Activated CD4-positive, CD25-positive, alpha-beta regulatory T cell treated with anti-CD3 and anti-CD28 coated beads, Interleukin-2, amount 50 U/mL, for 16 hours (primary cell): ENCODE results near the gene ATF6.
A peak's percentile ranks its signal among the peaks of the same experiment; 100 is the strongest.
"Not testable (repeated sequence)": the region's sequence is repeated elsewhere in the genome, so short reads cannot be mapped to it uniquely, and the experiment has no call there.

Experiments used
- DNase-seq: peaks from one replicate; pipeline ENCODE4 v3.0.0-alpha.2; 2020; ENCODE audit warnings: low read depth, low spot score

ATF6 gene, protein sequence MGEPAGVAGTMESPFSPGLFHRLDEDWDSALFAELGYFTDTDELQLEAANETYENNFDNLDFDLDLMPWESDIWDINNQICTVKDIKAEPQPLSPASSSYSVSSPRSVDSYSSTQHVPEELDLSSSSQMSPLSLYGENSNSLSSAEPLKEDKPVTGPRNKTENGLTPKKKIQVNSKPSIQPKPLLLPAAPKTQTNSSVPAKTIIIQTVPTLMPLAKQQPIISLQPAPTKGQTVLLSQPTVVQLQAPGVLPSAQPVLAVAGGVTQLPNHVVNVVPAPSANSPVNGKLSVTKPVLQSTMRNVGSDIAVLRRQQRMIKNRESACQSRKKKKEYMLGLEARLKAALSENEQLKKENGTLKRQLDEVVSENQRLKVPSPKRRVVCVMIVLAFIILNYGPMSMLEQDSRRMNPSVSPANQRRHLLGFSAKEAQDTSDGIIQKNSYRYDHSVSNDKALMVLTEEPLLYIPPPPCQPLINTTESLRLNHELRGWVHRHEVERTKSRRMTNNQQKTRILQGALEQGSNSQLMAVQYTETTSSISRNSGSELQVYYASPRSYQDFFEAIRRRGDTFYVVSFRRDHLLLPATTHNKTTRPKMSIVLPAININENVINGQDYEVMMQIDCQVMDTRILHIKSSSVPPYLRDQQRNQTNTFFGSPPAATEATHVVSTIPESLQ

DNA sequence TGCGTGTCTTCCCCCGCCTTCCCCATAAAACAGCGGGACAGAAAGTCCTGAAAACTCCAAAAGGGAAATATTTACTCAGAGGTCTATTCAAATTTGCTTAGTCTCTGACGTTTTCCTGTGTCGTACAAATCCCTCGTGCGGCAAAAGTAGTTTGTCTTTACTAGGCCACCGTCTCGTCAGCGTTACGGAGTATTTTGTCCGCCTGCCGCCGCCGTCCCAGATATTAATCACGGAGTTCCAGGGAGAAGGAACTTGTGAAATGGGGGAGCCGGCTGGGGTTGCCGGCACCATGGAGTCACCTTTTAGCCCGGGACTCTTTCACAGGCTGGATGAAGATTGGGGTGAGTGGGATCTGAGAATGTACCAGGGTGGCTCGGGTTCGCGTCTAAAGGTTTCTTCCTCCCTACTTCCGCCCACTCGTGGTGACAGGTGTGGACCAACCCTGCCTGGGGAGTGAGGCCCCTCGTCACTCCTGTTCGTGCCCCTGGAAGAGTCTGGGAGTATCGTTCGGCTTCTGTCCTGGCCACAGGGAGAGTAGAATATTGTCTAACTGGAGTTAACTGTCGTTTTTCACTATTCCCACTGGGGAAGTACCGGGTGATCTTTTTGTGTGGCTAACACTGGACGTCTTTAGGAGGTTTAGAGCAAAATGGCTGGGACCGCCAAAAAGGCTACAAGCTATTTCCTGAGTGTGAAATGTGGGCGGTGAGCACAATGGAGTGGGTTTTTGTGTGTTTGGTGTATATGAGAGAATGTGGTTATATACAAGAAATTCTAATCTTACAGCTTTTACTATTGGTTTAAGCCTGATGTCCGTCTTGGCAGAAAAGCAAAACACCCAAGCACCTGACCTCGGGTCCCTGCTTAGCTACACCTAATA is at the start of gene ATF6:
Gene ATF6, plus strand, starts transcription at position 219 of the 880 bp plus-strand sequence. Its CDS starts 41 bp downstream, at position 260.
- DNase-seq = peak; percentile 55

DNA sequence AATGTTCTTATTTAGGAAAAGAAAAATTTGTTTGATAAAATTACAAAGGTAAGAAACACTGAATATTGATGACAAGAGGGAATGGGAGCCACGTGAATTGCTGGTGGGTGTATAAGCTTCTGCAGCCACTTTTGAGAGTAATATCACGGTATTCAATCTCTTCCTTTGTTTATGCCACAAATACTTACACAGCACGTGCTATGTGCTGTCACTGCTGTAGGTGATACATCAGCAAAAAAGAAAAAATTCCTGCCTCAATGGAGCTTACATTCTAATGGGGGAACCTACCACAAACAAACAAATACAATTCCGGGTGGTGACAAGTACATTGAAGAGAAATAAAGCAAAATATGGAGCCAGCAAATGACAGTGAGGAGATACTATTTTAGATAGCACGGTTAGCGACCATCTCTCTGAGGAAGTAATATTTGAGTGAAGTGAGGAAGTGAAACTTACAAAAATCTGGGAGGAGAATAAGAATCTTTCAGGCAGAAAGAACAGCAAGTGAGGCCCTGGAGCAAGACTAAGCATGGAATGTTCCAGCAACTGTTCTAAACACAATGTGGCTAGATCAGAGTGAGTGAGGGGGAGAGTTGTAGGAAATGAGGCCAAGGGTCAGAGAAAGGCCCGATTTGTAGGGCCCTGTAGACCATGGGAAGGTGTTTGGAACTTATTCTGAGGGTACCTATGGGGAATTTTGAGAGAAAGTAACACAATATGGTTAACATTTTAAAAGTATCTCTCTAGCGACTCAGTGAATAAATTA is 47.4 kb upstream of the ATF6 start:
- no peak for DNase-seq

DNA sequence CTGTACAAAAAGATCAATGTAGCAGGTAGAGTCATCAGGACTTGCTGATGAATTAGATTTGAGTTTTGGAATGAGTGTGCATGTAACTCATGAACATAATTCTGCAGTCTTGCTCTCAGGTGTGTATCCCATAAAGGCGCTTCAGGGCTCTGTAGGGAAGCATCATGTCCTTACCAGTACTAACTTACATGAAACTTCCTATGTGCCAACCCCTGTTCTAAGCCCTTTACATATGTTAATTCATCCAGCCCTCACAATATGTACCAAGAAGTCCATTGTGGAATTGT is 46.9 kb upstream of the ATF6 start:
- no peak for DNase-seq

DNA sequence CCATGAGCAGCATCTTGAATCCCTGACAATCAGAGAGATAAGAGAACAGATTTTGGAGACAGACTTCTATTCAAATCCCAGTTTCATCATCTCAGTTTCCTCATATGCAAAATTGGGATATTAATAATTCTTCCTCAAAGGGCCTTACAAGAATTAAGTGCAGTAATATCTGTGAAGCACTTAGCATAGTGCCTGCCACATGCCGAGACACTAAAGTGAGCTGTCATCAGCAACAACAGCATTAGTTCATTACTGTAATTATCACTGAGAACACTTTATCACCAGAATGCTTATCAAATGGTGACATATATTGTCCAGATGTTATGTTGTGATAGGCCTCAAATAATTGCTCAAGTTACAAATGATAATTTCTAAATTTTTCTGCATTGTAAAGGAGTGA is 45.7 kb upstream of the ATF6 start:
- DNase-seq = no peak

DNA sequence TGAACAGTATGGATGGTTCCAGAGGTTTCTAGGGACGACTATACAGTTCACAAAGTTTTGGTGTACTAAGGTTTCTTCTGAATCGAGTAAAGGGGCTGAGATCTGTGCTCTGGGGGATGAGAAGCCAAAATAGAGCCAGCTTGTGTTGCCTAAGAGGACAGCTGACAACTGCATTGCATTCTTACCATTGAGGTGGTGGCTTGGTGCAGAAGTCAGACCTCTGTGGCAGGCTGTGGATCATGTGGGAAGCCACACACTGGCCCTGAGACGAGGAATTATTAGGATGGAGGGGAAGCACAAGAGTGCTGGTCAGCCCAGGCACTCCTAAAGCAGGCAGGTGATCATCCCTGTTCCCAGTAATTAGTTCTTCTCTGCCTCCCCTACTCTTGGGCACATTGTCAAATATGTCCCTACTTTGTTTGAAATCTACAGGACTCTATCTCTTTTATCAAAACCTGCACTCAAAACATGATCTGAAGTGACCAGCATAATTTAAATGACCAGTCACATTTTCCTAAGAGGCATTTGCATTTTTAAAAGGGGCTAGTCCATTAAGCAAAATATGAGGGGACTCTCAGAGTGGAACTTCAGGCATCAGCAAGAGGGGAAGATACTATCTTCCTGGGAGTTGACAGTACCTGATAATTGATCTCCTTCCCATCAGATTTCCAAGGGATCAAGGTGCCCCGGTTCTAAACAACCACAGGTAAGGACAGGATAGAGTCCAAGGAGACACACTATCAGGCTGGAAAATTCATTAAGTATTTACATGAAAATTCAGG is 45.0 kb upstream of the ATF6 start, which contains the start of gene FCRLB:
Gene FCRLB, plus strand, starts transcription at position 589 of the 782 bp plus-strand sequence. CDS start 1,129 bp downstream, outside the sequence.
- no peak for DNase-seq

DNA sequence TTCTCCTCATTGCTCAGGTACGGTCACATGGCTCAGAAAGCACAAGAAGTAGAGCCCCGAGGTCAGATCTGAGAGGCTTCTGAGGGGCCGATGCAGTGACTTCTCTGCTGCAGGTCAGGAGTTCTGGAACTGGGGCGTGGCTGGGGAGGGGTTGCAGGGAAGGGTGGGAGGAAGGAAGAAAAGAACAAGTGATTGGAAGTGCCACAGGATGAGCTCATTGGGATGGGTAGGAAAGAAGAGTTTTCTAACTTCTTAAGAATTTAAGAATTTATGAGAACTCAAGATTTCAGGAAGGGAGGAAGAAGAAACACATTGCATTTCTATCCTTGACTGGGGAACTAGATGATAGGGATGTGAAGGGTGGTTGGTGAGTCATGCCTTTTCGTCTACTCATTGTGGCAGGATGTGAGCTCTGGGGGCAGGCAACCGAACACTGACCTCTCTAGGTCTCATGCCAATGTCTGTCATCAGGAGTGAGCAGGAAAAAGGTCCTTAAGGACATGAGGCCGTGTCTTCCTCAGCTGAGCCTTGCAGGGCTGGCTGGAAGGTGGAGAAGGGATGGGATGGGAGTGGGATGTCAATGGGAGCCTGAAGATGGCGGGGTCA is 44.3 kb upstream of the ATF6 start:
- no peak for DNase-seq

DNA sequence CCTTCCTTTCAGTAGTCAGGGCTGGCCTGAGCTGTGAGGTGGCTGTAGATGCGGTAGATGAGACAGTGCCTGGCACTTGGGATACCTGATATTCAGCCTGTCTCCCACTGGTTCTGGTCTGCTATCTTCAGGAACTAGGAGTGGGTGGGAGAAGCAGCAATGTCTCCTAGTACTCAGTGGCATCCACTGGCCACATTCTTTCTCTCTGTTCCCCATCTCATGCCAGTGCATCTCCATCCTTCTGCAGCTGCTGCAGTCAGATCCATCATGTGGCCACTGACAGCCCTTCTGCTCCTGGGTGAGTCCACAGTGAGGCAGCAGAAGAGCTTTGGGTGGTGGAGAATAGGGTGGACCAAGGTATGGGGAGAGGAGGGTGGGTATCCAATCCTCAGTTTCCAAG is 43.7 kb upstream of the ATF6 start:
- no peak for DNase-seq

DNA sequence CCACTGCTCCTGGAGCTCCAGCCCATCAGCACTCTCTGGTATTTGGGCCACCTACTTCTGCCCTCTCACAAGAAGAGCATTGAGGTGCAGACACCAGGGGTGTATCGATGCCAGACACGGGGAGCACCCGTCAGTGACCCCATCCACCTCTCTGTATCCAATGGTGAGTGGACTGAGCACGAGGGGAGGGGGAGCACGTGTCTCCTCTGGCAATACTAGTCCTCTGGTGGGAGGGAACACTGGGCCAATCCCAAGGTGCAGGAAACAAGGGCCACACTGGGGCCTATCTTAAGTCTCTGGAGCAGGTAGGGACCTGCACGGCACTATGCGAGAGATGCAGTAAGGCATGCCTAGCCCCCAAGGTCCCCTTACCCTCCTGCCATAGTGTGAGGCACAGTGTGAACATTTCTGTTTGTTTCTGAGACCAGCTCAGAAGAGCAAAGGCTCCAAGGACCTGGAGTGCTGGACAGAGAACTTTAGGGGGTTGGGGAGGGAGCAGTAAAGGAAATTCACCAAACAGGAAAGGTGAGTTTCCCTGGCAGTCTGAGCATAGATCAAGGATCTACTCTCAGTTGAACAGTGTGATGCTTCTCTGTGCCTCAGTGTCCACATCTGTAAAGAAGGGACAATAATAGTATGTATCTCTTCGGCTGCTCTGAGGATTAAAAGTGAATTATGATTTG is 42.5 kb upstream of the ATF6 start:
- DNase-seq = no peak

DNA sequence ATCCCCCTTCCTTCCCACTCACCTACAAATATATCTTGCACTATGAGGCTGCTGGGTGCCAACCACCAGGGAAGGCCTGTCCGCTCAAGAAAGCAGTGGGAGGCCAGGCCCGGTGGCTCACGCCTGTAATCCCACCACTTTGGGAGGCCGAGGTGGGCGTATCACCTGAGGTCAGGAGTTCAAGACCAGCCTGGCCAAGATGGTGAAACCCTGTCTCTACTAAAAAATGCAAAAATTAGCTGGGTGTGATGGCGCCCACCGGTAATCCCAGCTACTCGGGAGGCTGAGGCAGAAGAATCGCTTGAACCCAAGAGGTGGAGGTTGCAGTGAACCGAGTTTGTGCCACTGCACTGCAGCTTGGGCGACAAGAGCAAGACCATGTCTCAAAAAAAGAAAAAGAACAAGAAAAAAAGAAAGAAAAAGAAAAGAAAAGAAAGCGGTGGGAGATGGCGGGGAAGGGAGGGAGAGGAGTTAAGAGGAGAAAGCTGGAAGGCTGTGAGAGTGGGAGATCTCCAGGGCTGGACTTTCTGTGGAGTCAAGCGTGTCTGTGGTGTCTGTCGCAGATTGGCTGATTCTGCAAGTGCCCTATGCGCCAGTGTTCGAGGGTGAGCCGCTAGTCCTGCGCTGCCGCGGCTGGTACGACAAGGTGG is 40.7 kb upstream of the ATF6 start:
- not testable (repeated sequence) for DNase-seq

DNA sequence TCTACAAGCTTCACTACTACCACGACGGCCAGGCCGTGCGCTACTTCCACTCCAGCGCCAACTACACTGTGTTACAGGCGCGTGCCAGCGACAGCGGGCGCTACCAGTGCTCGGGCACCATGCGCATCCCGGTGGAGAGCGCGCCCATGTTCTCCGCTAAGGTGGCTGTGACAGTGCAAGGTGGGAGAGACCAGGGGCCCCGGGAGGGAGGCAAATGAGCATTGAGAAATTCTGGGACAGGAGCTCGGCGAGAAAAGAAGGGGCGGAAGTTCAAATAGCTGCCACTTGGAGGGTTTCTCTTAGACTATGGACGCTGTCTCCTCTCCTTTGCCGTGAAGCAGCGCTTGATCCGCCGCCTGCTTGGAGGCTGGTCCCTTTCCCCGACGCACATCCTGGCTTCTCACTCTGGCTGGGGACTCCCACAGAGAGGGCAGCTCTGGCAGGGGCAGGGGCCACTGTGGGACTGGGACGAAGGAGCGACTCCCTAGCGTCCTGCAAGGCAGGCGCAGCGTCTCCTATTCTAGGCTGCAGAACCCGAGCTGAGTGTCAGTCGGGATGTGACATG is 40.1 kb upstream of the ATF6 start:
- no peak for DNase-seq

DNA sequence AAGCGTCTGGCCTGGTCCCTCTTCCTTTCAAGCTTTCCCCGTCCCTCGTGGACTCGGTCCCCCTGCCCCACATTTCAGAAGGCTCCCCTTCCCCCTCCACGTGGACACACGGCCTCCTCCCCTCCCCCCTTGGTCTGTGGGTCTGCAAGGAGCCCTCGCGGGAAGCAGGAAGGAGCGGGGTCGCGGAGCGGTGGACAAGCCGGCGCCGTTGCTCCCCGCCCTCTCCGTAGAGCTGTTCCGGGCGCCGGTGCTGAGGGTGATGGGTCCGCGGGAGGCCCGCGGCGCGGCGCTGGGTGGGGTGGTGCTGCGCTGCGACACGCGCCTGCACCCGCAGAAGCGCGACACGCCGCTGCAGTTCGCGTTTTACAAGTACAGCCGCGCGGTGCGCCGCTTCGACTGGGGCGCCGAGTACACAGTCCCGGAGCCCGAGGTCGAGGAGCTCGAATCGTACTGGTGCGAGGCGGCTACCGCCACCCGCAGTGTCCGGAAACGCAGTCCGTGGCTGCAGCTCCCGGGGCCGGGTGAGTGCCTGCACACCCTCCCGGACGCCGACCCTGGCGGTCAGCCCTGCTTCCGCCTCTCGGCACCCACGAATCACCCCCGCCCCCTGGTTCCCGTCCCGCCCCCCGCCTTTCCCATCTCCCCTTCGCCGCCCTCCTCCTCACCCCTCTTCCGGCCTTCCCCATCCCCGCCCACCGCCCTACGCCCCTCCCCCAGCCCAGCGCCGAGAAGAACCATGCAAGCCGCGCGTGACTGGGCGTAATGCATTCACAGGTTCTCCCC is 39.5 kb upstream of the ATF6 start:
- DNase-seq = no peak

DNA sequence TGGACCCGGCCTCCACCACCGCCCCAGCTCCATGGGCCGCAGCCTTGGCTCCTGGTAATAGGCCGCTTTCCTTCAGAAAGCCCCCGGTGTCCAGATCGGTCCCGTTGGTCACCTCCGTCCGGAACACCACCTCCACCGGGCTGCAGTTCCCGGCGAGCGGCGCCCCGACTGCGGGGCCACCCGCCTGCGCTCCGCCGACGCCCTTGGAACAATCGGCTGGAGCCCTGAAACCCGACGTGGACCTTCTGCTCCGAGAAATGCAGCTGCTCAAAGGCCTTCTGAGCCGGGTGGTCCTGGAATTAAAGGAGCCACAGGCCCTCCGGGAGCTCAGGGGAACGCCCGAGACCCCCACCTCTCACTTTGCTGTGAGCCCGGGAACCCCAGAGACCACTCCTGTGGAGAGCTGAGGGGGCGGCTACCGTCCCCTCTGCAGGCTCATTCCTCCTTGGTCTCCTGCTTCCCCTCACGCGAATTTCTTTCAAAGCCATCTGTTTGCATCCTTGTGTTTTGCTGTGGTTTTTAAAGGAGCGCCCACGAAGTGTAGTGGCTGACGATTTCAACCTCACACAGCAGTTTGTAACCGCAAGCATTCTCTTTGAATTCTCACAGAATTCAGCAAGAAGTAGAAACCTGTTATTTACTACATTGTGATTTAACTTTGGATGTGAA is 38.7 kb upstream of the ATF6 start:
- no peak for DNase-seq

DNA sequence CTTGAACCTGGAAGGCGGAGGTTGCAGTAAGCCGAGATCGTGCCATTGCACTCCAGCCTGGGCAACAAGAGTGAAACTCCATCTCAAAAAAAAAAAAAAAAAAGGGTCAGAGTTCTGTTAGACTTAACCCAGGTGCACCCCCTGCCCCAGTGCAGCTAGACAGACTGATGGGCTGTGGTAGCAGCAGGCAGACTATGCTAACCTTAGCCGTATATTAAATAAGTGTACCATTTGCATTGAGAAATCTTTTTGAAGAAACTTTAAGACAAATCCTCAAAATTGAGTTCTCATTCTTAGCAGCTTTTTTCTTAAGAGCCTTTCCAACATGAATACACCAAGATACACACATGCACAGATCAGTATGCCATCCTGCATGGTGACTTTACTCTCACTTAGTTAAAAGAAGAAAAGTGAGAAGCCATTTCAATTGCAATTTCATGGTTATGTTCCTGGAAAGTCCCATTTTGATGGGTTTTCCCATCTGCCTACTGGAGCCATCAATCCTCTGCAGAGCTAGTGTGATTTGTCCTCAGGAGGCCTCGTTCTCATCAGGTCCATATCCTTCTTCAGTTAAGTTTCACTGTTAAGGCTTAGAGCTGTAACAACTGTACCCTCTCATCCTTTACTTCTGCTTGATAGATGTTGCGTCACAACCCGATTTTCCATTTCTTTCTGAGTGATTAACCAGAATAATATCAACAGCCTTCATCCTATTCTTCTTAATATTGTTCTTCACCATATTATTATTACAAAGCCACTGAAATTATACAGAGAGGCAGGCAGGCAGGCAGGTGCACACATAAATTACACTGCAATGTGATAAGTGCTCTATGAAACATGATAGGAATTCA is 37.5 kb upstream of the ATF6 start:
- no peak for DNase-seq

DNA sequence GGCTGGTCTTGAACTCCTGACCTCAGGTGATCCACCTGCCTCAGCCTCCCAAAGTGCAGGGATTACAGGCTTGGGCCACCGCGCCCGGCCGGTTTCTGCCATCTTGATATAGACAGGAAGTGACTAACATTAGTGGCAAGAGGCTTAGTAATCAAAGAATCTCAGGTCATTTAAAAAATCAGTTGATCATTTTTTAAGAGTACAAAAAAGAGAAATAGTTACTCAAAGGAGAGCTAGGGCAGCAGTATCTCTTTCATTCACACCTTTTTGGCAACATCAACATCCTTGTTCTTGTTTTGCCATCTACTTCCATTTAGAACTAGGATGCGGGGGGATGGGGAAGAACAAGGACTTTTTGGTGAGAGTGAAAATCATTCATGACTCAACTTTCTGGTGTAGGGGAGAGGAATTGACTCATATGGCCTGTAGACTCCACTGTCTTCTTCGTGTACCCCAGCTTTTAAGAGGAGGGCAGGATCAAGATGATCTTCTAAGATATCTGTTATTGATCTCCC is 36.0 kb upstream of the ATF6 start:
- DNase-seq = no peak

DNA sequence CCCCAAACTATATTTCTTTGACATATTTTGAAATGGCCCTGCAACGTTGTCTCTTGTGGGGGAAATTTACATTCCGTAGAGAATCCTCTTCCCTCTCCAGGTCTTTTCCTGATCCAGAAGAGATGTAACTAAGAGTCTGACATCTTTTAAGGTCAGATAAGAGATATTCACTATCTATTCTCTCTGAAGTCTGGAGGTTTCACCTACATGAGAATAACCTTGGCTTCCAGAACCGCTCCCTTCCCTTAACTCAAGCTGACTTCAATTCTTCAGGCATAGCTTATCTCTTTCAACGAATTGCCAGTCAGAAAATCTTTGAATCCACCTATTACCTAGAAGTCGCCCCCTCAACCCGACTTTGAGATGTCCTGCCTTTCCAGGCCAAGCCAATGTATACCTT is 34.9 kb upstream of the ATF6 start:
- no peak for DNase-seq

DNA sequence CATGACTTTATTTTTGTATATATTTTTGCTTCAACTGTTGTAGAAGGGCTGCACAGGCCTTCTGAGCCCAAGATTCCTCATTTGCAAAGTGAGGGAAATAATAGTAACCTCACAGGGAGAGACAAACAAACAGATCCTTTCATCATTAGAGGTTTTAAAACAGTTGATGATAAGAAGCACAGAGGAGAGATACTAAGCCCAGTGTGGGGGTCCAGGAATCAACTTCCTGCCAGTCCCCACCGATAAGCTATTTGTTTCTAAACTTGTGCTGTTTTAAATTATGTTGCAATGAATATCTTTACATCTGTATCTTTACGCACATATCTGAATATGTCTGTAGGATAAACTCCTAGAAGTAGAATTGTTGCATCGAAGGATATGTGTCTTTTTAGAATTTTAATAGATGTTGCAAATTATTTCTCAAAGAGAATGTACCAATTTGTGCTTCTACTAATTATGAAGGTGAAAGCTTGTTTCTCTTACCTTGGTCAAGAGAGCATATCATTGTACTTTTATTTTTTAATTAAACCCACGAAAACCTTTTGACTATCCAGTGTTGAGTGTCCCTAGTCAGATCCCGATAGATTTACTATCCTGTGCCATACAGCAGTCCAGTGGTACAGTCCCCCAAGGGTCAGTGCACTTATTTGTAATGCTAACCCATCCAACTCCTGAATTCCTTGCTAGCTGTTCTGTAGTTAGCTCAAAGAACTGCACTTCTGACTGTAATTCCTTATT is 34.0 kb upstream of the ATF6 start:
- no peak for DNase-seq
